Liver (tissue), 9 donors: ENCODE results near the gene MTPN. TPM values are rescaled to one million over a fixed set of nuclear protein-coding genes. Genes with fewer than 3 reads are reported as not detected.

Experiments
- DNase-seq: peaks from one replicate; pipeline ENCODE4 v3.0.0-alpha.2; 2017; ENCODE audit warnings: low spot score
- H3K27ac ChIP-seq, 2 donors: one replicate each; pipeline ENCODE4 v1.7.0; 2013; ENCODE audit warnings: inconsistent platforms in 2 of 2, low read length in 2 of 2, control low read depth in 1 of 2, low read depth in 1 of 2, mild to moderate bottlenecking in 1 of 2
- H3K27me3 ChIP-seq, 4 donors: one replicate each; pipeline versions ENCODE4 v1.6.1 to v1.7.0; 2013; ENCODE audit warnings: low read length in 3 of 4, inconsistent platforms in 1 of 4, mild to moderate bottlenecking in 1 of 4, moderate library complexity in 1 of 4; ENCODE audit not compliant: control insufficient read depth in 4 of 4, insufficient read depth in 4 of 4
- H3K36me3 ChIP-seq, 4 donors: one replicate each; pipeline versions ENCODE4 v1.6.1 to v1.7.0; 2013; ENCODE audit warnings: low read length in 3 of 4, mild to moderate bottlenecking in 3 of 4, low read depth in 1 of 4, moderate library complexity in 1 of 4; ENCODE audit not compliant: control insufficient read depth in 4 of 4, insufficient read depth in 3 of 4
- H3K4me1 ChIP-seq, 4 donors: one replicate each; pipeline versions ENCODE4 v1.6.1 to v1.7.0; 2013; ENCODE audit warnings: low read length in 3 of 4, mild to moderate bottlenecking in 3 of 4, moderate library complexity in 1 of 4; ENCODE audit not compliant: control insufficient read depth in 4 of 4, insufficient read depth in 4 of 4
- H3K4me3 ChIP-seq, 3 donors: one replicate each; pipeline versions ENCODE4 v1.6.1 to v1.7.0; 2013; ENCODE audit warnings: low read length in 3 of 3, control low read depth in 1 of 3, low read depth in 1 of 3, mild to moderate bottlenecking in 1 of 3
- H3K9ac ChIP-seq, 2 donors: one replicate each; pipeline ENCODE4 v1.7.0; 2013; ENCODE audit warnings: low read length in 2 of 2, mild to moderate bottlenecking in 2 of 2, moderate library complexity in 2 of 2, control low read depth in 1 of 2, low read depth in 1 of 2
- H3K9me3 ChIP-seq, 4 donors: one replicate each; pipeline versions ENCODE4 v1.6.1 to v1.7.0; 2013; ENCODE audit warnings: low read length in 3 of 4; ENCODE audit not compliant: control insufficient read depth in 4 of 4
- ATF3 ChIP-seq: IDR thresholded peaks from 2 replicates; pipeline ENCODE4 v1.6.1; 2016; ENCODE audit warnings: antibody characterized with exemption
- EGR1 ChIP-seq, 2 donors: IDR thresholded peaks; 2 replicates each; pipeline ENCODE4 v1.6.1; 2016 to 2018; ENCODE audit warnings: antibody characterized with exemption in 2 of 2, low read depth in 2 of 2
- FOXA1 ChIP-seq: IDR thresholded peaks from 2 replicates; pipeline ENCODE4 v1.6.1; 2016; ENCODE audit warnings: antibody characterized with exemption
- FOXA2 ChIP-seq: IDR thresholded peaks from 2 replicates; pipeline ENCODE4 v1.6.1; 2016; ENCODE audit warnings: antibody characterized with exemption
- GABPA ChIP-seq, 2 donors: IDR thresholded peaks in 1 of 2; conservative IDR thresholded peaks in 1 of 2; 2 replicates each; pipeline ENCODE4 v1.6.1; 2016; ENCODE audit warnings: antibody characterized with exemption in 2 of 2, mild to moderate bottlenecking in 1 of 2, moderate library complexity in 1 of 2
- HNF4A ChIP-seq, 2 donors: conservative IDR thresholded peaks; 2 replicates each; pipeline ENCODE4 v1.6.1; 2016; ENCODE audit warnings: antibody characterized with exemption in 2 of 2, mild to moderate bottlenecking in 2 of 2
- HNF4G ChIP-seq: IDR thresholded peaks from 2 replicates; pipeline ENCODE4 v1.6.1; 2016; ENCODE audit warnings: antibody characterized with exemption
- JUND ChIP-seq, 2 donors: IDR thresholded peaks; 2 replicates each; pipeline ENCODE4 v1.6.1; 2016; ENCODE audit warnings: antibody characterized with exemption in 2 of 2
- NR2F2 ChIP-seq: IDR thresholded peaks from 2 replicates; pipeline ENCODE4 v1.6.1; 2016; ENCODE audit warnings: antibody characterized with exemption
- RAD21 ChIP-seq, 2 donors: IDR thresholded peaks; 2 replicates each; pipeline ENCODE4 v1.6.1; 2016; ENCODE audit warnings: antibody characterized with exemption in 2 of 2, mild to moderate bottlenecking in 2 of 2
- REST ChIP-seq: IDR thresholded peaks from 2 replicates; pipeline ENCODE4 v1.6.1; 2016; ENCODE audit warnings: antibody characterized with exemption, mild to moderate bottlenecking
- RXRA ChIP-seq, 2 donors: IDR thresholded peaks; 2 replicates each; pipeline ENCODE4 v1.6.1; 2017 to 2018; ENCODE audit warnings: antibody characterized with exemption in 2 of 2, mild to moderate bottlenecking in 1 of 2
- SP1 ChIP-seq: IDR thresholded peaks from 2 replicates; pipeline ENCODE4 v1.6.1; 2018; ENCODE audit warnings: antibody characterized with exemption, mild to moderate bottlenecking
- TAF1 ChIP-seq: conservative IDR thresholded peaks from 2 replicates; pipeline ENCODE4 v1.6.1; 2016; ENCODE audit warnings: antibody characterized with exemption, mild to moderate bottlenecking
- YY1 ChIP-seq: IDR thresholded peaks from 2 replicates; pipeline ENCODE4 v1.6.1; 2016; ENCODE audit warnings: antibody characterized with exemption, mild to moderate bottlenecking
- WGBS: extraction: QIAGEN DNeasy Blood & Tissue Kit; methylation state at CpG from one replicate; pipeline ENCODE4 v1.1.7; 2013; 5-methylcytosine and 5-hydroxymethylcytosine counted together
- polyA plus RNA-seq, 2 donors: library from polyadenylated mRNA; stranded (reverse) in 1 of 2; unstranded in 1 of 2; fragments of 200-250 nt in 1 of 2; fragments of >200 nt in 1 of 2; fragmentation: Nextera tagmentation in 1 of 2; extraction: Ambion mirVana in 1 of 2; gene quantifications; one replicate each; pipeline versions ENCODE4 v1.2.1 to v1.2.3, GENCODE V29; 2013 to 2015
- total RNA-seq, 2 donors: library from RNA; depleted of rRNA; stranded (reverse); fragments of >200 nt; gene quantifications; one replicate each; pipeline ENCODE4 v1.2.3, GENCODE V29; 2014
- TF ChIP-seq, protein P1 (sequence below): IDR thresholded peaks from 2 replicates; pipeline ENCODE4 v1.6.1; 2016; ENCODE audit warnings: antibody characterized with exemption
- TF ChIP-seq, protein P2 (sequence below): IDR thresholded peaks from 2 replicates; pipeline ENCODE4 v1.6.1; 2016; ENCODE audit warnings: antibody characterized with exemption
- TF ChIP-seq, protein P3 (sequence below): fragments of 150-350 bp; IDR thresholded peaks from 2 replicates; pipeline ENCODE4 v1.5.1; 2017; ENCODE audit warnings: improper control_type of control experiment, low read depth, low read length; ENCODE audit not compliant: missing input control
- donor health status: healthy.
- donor health status: healthy.
- donor health status: healthy.
- donor health status: healthy.
- donor health status: healthy.

MTPN gene
- total and polyA plus RNA-seq, 4 donors = 24.8 to 88.3 (median 32.8) TPM

GRCh38 chr7:135901585-135902540 is 75.3 kb downstream of the MTPN start:
- WGBS = 82% methylated on average over 6 of the region's 6 CpGs
- Histone ChIP-seq H3K4me1 (no peaks in the 10 kb centered on the region), H3K4me3 (no peak overlapping the region), H3K27me3 (no peaks in the 10 kb centered on the region), H3K9ac (no peak overlapping the region), H3K27ac (no peak overlapping the region), H3K36me3 (no peaks in the 10 kb centered on the region), H3K9me3 (no peaks in the 10 kb centered on the region)
- no peak for DNase-seq
- no peak for TF ChIP-seq GABPA (IDR thresholded peaks at IDR 0.05 in 1 of 2, conservative IDR thresholded peaks at IDR 0.05 in 1 of 2)
- TF ChIP-seq, protein P1, sequence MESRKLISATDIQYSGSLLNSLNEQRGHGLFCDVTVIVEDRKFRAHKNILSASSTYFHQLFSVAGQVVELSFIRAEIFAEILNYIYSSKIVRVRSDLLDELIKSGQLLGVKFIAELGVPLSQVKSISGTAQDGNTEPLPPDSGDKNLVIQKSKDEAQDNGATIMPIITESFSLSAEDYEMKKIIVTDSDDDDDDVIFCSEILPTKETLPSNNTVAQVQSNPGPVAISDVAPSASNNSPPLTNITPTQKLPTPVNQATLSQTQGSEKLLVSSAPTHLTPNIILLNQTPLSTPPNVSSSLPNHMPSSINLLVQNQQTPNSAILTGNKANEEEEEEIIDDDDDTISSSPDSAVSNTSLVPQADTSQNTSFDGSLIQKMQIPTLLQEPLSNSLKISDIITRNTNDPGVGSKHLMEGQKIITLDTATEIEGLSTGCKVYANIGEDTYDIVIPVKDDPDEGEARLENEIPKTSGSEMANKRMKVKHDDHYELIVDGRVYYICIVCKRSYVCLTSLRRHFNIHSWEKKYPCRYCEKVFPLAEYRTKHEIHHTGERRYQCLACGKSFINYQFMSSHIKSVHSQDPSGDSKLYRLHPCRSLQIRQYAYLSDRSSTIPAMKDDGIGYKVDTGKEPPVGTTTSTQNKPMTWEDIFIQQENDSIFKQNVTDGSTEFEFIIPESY = no peak
- no peak for TF ChIP-seq EGR1 (IDR thresholded peaks at IDR 0.05; ENCODE audit: low read depth in 2 of 2)
- TF ChIP-seq RXRA (IDR thresholded peaks at IDR 0.05) = no peak
- no peak for TF ChIP-seq FOXA2
- TF ChIP-seq FOXA1 = no peak
- TF ChIP-seq RAD21 (IDR thresholded peaks at IDR 0.05) = no peak
- TF ChIP-seq YY1 = no peak
- no peak for TF ChIP-seq SP1
- no peak for TF ChIP-seq ATF3
- TF ChIP-seq JUND (IDR thresholded peaks at IDR 0.05) = no peak
- TF ChIP-seq REST = no peak
- TF ChIP-seq, protein P2, sequence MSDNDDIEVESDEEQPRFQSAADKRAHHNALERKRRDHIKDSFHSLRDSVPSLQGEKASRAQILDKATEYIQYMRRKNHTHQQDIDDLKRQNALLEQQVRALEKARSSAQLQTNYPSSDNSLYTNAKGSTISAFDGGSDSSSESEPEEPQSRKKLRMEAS = no peak
- TF ChIP-seq, protein P3, sequence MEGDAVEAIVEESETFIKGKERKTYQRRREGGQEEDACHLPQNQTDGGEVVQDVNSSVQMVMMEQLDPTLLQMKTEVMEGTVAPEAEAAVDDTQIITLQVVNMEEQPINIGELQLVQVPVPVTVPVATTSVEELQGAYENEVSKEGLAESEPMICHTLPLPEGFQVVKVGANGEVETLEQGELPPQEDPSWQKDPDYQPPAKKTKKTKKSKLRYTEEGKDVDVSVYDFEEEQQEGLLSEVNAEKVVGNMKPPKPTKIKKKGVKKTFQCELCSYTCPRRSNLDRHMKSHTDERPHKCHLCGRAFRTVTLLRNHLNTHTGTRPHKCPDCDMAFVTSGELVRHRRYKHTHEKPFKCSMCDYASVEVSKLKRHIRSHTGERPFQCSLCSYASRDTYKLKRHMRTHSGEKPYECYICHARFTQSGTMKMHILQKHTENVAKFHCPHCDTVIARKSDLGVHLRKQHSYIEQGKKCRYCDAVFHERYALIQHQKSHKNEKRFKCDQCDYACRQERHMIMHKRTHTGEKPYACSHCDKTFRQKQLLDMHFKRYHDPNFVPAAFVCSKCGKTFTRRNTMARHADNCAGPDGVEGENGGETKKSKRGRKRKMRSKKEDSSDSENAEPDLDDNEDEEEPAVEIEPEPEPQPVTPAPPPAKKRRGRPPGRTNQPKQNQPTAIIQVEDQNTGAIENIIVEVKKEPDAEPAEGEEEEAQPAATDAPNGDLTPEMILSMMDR = no peak
- TF ChIP-seq NR2F2 = no peak
- no peak for TF ChIP-seq HNF4G
- TF ChIP-seq TAF1 = no peak
- TF ChIP-seq HNF4A (conservative IDR thresholded peaks at IDR 0.05) = no peak
